ENCODE measurements around the gene SPTBN1.

The SPTBN1 gene

GRCh38 chr2:54595161-54595803 is 139.2 kb downstream of the SPTBN1 start:
- ATAC-seq (replicated peaks) (no peak), DNase-seq (no peak)
- no peaks in the 10 kb centered on the region for H3K27me3 Mint-ChIP-seq
- peak overlapping the region; percentile 96 for H3K27ac Mint-ChIP-seq
- no peaks in the 10 kb centered on the region for H3K9me3 Mint-ChIP-seq
- H3K36me3 Mint-ChIP-seq: peaks cover 27 to 36% of the 10 kb centered on the region in 2 donors
- peak overlapping the region in 1 of 2 donors; percentile 21 for H3K4me3 Mint-ChIP-seq
- H3K4me1 Mint-ChIP-seq: peaks cover 64 to 95% of the 10 kb centered on the region in 2 donors

- peaks cover 28 to 37% of the 10 kb centered on the region in 2 donors for H3K36me3 Mint-ChIP-seq
These were observed 140.1 kb downstream of the SPTBN1 start for GRCh38 chr2:54595999-54596902.

GRCh38 chr2:54597153-54597848 is 141.2 kb downstream of the SPTBN1 start:
- DNase-seq: no peak

More at GRCh38 chr2:54595999-54596902, 140.1 kb downstream of the SPTBN1 start:
- H3K9me3 Mint-ChIP-seq: no peaks in the 10 kb centered on the region
- no peak for ATAC-seq (replicated peaks)
- H3K4me3 Mint-ChIP-seq: peak overlapping the region; percentile 77 to 79
- no peak for DNase-seq
- H3K27ac Mint-ChIP-seq: peak overlapping the region; percentile 96
- H3K27me3 Mint-ChIP-seq: no peaks in the 10 kb centered on the region
- peaks cover 61 to 90% of the 10 kb centered on the region in 2 donors for H3K4me1 Mint-ChIP-seq

GRCh38 chr2:54598347-54599325 is 142.5 kb downstream of the SPTBN1 start:
- H3K4me1 Mint-ChIP-seq: peaks cover 67 to 90% of the 10 kb centered on the region in 2 donors
- peaks cover 32 to 42% of the 10 kb centered on the region in 2 donors for H3K36me3 Mint-ChIP-seq
- H3K27ac Mint-ChIP-seq: peak overlapping the region; percentile 56

More at GRCh38 chr2:54597153-54597848, 141.2 kb downstream of the SPTBN1 start:
- Mint-ChIP-seq H3K36me3 (peaks cover 30 to 37% of the 10 kb centered on the region in 2 donors), H3K4me1 (peaks cover 64 to 90% of the 10 kb centered on the region in 2 donors), H3K27ac (peak overlapping the region; percentile 96), H3K4me3 (peak overlapping the region; percentile 59 to 76), H3K27me3 (no peaks in the 10 kb centered on the region), H3K9me3 (no peaks in the 10 kb centered on the region)
- ATAC-seq (replicated peaks): peak; percentile 53 to 62

GRCh38 chr2:54599326-54599710 is 143.2 kb downstream of the SPTBN1 start:
- Mint-ChIP-seq H3K4me3 (no peak overlapping the region), H3K27ac (no peak overlapping the region), H3K36me3 (peaks cover 33 to 42% of the 10 kb centered on the region in 2 donors)

More at GRCh38 chr2:54598347-54599325, 142.5 kb downstream of the SPTBN1 start:
- no peak for ATAC-seq (replicated peaks)
- H3K4me3 Mint-ChIP-seq: no peak overlapping the region
- H3K27me3 Mint-ChIP-seq: no peaks in the 10 kb centered on the region
- no peak for DNase-seq
- no peaks in the 10 kb centered on the region for H3K9me3 Mint-ChIP-seq

GRCh38 chr2:54599914-54600313 is 143.8 kb downstream of the SPTBN1 start:
- no peaks in the 10 kb centered on the region for H3K9me3 Mint-ChIP-seq
- peaks cover 67 to 90% of the 10 kb centered on the region in 2 donors for H3K4me1 Mint-ChIP-seq
- H3K27me3 Mint-ChIP-seq: no peaks in the 10 kb centered on the region
- no peak overlapping the region for H3K4me3 Mint-ChIP-seq
- H3K27ac Mint-ChIP-seq: peak overlapping the region; percentile 28
- peaks cover 34 to 42% of the 10 kb centered on the region in 2 donors for H3K36me3 Mint-ChIP-seq
- ATAC-seq (replicated peaks) (no peak), DNase-seq (no peak)

More at GRCh38 chr2:54599326-54599710, 143.2 kb downstream of the SPTBN1 start:
- ATAC-seq (replicated peaks) (no peak), DNase-seq (no peak)
- no peaks in the 10 kb centered on the region for H3K27me3 Mint-ChIP-seq
- peaks cover 65 to 90% of the 10 kb centered on the region in 2 donors for H3K4me1 Mint-ChIP-seq
- no peaks in the 10 kb centered on the region for H3K9me3 Mint-ChIP-seq

GRCh38 chr2:54601339-54601738 is 145.2 kb downstream of the SPTBN1 start:
- peak overlapping the region; percentile 25 for H3K27ac Mint-ChIP-seq

GRCh38 chr2:54602736-54603322 is 146.7 kb downstream of the SPTBN1 start:
- no peak overlapping the region for H3K4me3 Mint-ChIP-seq
- H3K9me3 Mint-ChIP-seq: no peaks in the 10 kb centered on the region

More at GRCh38 chr2:54601339-54601738, 145.2 kb downstream of the SPTBN1 start:
- no peaks in the 10 kb centered on the region for H3K9me3 Mint-ChIP-seq
- H3K36me3 Mint-ChIP-seq: peaks cover 30 to 36% of the 10 kb centered on the region in 2 donors
- H3K4me3 Mint-ChIP-seq: no peak overlapping the region
- no peaks in the 10 kb centered on the region for H3K27me3 Mint-ChIP-seq
- ATAC-seq (replicated peaks) (peak; percentile 27 to 46), DNase-seq (no peak)
- H3K4me1 Mint-ChIP-seq: peaks cover 61 to 90% of the 10 kb centered on the region in 2 donors

GRCh38 chr2:54603357-54603756 is 147.2 kb downstream of the SPTBN1 start:
- ATAC-seq (replicated peaks): peak; percentile 28 to 45
- H3K4me3 Mint-ChIP-seq: no peak overlapping the region

More at GRCh38 chr2:54602736-54603322, 146.7 kb downstream of the SPTBN1 start:
- H3K27ac Mint-ChIP-seq: peak overlapping the region; percentile 61
- peaks cover 52 to 84% of the 10 kb centered on the region in 2 donors for H3K4me1 Mint-ChIP-seq
- H3K27me3 Mint-ChIP-seq: no peaks in the 10 kb centered on the region
- no peak for DNase-seq
- H3K36me3 Mint-ChIP-seq: peaks cover 32 to 36% of the 10 kb centered on the region in 2 donors
- ATAC-seq (replicated peaks): peak; percentile 22 to 42

GRCh38 chr2:54603796-54604195 is 147.7 kb downstream of the SPTBN1 start:
- DNase-seq: no peak
- H3K4me3 Mint-ChIP-seq: no peak overlapping the region
- H3K36me3 Mint-ChIP-seq: peaks cover 35 to 37% of the 10 kb centered on the region in 2 donors
- no peaks in the 10 kb centered on the region for H3K27me3 Mint-ChIP-seq
- H3K4me1 Mint-ChIP-seq: peaks cover 56 to 84% of the 10 kb centered on the region in 2 donors
- peaks cover 1 to 4% of the 10 kb centered on the region in 2 donors for H3K9me3 Mint-ChIP-seq
- ATAC-seq (replicated peaks): peak in 1 of 2 donors; percentile 27
- peak overlapping the region; percentile 56 for H3K27ac Mint-ChIP-seq

More at GRCh38 chr2:54603357-54603756, 147.2 kb downstream of the SPTBN1 start:
- peaks cover 1 to 4% of the 10 kb centered on the region in 2 donors for H3K9me3 Mint-ChIP-seq
- no peak for DNase-seq
- H3K36me3 Mint-ChIP-seq: peaks cover 36 to 39% of the 10 kb centered on the region in 2 donors
- no peak overlapping the region for H3K27ac Mint-ChIP-seq
- H3K27me3 Mint-ChIP-seq: no peaks in the 10 kb centered on the region
- H3K4me1 Mint-ChIP-seq: peaks cover 54 to 84% of the 10 kb centered on the region in 2 donors

GRCh38 chr2:54604871-54605270 is 148.7 kb downstream of the SPTBN1 start:
- peaks cover 29 to 34% of the 10 kb centered on the region in 2 donors for H3K36me3 Mint-ChIP-seq
- ATAC-seq (replicated peaks) (peak; percentile 38 to 49), DNase-seq (no peak)
- no peaks in the 10 kb centered on the region for H3K27me3 Mint-ChIP-seq
- H3K4me1 Mint-ChIP-seq: peaks cover 62 to 88% of the 10 kb centered on the region in 2 donors
- H3K4me3 Mint-ChIP-seq: peak overlapping the region; percentile 66 to 73
- peaks cover 1 to 4% of the 10 kb centered on the region in 2 donors for H3K9me3 Mint-ChIP-seq
- H3K27ac Mint-ChIP-seq: peak overlapping the region; percentile 82

GRCh38 chr2:54605836-54606235 is 149.7 kb downstream of the SPTBN1 start:
- DNase-seq (no peak), ATAC-seq (replicated peaks) (no peak)
- no peaks in the 10 kb centered on the region for H3K27me3 Mint-ChIP-seq
- no peak overlapping the region for H3K27ac Mint-ChIP-seq
- H3K4me1 Mint-ChIP-seq: peaks cover 64 to 91% of the 10 kb centered on the region in 2 donors
- H3K36me3 Mint-ChIP-seq: peaks cover 23 to 31% of the 10 kb centered on the region in 2 donors
- peaks cover 1 to 4% of the 10 kb centered on the region in 2 donors for H3K9me3 Mint-ChIP-seq
- peak overlapping the region in 1 of 2 donors; percentile 9 for H3K4me3 Mint-ChIP-seq

Data from stimulated activated naive B cell treated with anti-CD40 and anti-IgM and Interleukin-4, amounts not matched to agents 10 μg/mL and 1 μg/mL and 100 μg/mL, for 72 hours (primary cell).